ENCODE data around the gene NRXN3.

The NRXN3 gene

DNA sequence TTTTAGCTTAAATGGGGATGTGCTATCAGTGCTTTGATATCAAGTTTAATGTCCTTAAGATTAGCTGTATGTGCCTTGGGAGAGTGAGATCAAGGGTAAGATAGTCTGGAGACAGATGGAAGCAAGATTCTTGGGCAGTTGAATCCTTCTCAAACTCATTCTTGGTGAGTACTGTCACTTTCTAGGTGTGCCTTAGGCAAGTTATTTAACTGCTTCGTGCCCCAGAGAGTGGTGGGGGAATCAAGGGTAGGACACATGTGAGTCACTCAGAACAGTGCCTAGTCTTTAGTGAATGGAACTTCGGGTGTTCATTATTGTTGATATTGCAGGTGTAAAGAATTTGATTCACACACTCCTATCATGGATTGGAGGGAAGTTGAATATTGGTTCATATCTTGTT lies 1237.4 kb downstream of the NRXN3 start:
- DNase-seq = no peak

DNA sequence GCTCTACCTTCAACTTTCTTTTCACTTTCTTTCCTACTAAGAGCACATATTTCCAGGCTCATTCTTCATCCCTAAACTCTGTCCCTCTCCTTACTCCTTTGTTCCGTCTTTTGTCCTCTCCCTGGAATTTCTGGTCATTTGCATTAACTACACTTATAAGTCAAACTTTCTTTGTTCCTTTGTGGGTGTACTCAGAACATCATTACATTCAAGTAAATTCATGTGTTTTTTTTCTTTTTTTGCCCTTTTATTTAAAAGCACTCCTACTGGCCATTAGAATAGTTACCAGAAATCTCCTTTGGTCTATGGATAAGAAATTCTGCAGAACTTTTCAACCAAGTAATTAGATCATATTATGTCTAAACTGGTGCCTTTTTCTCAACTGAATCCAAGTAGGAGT lies 1238.5 kb downstream of the NRXN3 start:
- no peak for DNase-seq

GRCh38 chr14:79411403-79412174 lies 1241.4 kb downstream of the NRXN3 start:
- no peak for DNase-seq

DNA sequence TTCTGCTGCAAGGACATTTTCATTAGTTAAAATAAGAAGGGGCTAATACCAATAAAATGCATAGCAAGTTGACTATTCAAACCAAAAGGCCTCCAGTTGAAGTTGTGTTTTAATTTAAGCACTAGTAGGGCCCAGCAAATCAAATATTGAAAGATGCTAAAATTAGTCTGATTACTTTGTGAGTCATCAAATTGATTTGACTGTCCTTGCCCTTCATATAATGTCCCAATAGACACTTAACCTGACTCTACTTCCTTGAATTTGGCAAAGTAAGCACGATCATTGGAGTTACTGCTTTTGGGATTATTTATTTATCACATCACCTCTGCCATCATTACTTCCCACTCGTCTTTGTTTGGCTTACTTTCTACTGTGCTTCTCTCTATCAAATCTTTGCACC lies 1242.6 kb downstream of the NRXN3 start:
- no peak for DNase-seq

GRCh38 chr14:79413734-79414428 lies 1243.7 kb downstream of the NRXN3 start:
- no peak for DNase-seq

DNA sequence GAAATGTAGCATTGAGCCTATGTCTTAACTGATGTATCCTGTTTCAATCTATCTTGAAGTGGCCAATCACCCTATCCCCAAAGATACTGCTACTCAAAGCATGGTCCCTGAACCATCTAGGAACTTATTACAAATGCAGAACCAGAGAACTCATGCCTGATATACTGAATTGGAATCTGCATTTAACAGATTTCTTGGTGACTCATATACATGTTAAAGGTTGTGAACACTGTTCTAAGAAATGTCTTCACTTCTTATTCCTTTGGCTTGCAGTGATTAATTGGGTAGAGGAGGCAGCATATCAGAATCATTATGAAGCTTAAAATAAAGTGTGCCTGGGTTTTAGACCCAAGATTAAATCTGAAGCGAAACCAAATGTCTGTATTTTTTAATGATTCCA lies 1245.6 kb downstream of the NRXN3 start:
- DNase-seq = no peak

DNA sequence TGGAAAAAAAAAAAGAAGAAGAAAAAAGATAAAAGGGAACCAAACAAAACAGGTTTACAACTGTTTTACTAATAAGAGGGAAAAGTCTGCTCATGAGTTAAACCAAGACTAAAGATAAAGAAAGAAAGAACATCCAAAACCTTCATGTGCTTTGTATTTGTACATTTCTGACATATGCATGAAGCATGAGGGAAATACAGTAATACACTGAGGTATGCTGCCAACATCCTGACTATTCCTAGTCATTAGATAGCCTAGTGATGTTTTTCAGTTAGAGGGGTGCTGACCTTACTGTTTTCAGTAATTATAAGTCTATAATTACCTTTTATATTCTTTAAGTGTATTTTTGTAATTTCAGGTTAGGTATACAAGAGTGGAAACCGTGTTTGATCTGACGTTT lies 1247.8 kb downstream of the NRXN3 start:
- DNase-seq = no peak

GRCh38 chr14:79418649-79419415 lies 1248.7 kb downstream of the NRXN3 start:
- DNase-seq = no peak

DNA sequence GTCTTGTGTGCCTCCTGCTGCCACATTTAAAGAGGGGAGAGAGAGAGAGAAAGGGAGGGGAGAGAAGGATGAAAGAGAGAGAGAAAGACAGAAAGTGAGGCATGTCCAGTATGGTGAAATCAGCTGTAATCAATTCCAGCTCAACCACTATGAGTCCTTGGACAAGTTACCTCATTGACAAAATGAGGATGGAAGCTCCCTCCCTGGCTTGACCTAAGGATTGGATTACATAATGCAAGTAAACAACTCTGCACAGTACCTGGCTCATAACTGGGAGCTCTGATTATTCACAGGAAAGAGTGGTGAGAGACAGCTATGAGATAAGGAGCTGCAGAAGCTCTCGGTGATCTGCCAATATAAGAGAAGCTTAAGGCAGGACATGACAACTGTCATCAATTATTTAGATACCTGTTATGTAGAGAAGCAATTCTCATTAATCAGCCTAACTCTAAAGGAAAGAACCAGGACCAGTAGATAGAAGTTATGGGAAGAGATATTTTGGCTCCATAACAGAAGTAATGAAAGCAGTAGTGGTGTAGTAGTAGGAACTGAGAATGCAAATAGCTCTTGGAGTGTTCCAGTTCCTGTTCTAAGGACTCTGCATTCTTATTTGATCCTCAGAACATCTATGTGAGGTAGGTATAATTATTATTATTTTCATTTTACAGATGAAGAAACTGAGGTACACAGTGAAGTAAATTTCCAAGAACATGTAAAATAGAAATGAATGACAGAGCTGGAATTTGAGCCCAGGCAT lies 1249.6 kb downstream of the NRXN3 start:
- no peak for DNase-seq

DNA sequence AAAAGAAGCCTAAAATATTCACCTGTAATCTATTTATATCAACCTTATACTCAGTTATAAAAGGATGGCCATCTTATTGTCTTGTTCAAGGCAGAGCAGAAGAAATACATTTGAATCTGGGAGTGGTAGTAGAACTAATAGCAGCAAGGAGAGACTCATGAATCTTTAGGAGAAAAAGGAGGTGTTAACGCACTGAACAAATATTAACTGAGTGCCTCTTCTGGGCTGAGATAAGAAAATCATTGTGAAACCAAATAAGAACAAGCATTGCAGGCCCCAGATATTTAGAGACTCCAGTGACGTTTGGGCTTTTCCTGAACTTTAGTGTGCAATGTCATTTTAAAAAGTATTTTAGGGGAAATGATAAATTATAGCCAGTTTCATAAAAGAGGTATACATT lies 1250.6 kb downstream of the NRXN3 start:
- DNase-seq = no peak

DNA sequence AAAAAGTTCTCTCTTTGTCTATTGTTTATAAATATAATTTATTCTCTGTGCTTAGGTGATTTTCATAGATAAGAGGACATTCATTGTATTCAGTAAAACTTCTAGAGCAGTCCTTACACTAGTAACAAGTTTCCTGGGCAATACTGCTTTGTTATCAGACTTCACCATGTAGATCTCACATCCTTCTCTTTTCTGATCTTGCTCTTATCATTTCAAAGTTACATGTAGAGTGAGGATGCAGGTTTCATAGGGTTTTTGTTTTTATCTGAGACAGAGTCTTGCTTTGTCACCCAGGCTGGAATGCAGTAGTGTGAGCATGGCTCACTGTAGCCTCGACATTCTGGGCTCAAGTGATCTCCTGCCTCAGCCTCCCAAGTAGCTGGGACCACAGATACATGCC lies 1251.6 kb downstream of the NRXN3 start:
- DNase-seq = no peak

GRCh38 chr14:79424462-79424861 lies 1254.3 kb downstream of the NRXN3 start:
- no peak for DNase-seq

- no peak for DNase-seq
These were observed 1256.1 kb downstream of the NRXN3 start for GRCh38 chr14:79426103-79426755.

DNA sequence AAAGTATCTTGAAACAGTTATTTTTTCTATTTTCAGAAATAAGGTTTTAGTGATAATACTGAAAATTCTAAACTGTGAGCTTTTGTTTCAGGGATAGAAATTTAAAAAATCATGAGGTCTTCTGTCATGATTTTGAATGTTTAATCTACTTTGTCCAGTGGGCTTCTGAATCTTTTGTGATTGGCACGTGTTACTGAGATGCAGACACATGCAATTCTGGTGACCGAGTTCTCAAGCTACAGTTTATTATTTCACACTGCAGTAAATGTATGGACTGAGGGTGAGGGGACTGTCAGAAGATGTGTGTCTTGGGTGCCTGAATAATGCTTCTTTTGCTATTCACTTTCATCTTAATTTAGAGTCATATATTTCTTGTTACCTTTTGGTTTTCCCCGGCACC lies 1262.5 kb downstream of the NRXN3 start:
- DNase-seq = no peak

- DNase-seq = no peak
These were observed 1266.2 kb downstream of the NRXN3 start for GRCh38 chr14:79436335-79436734.

GRCh38 chr14:79437951-79438350 lies 1267.8 kb downstream of the NRXN3 start:
- DNase-seq = no peak

- DNase-seq = no peak
These were observed 1268.6 kb downstream of the NRXN3 start for GRCh38 chr14:79438696-79439342.

DNA sequence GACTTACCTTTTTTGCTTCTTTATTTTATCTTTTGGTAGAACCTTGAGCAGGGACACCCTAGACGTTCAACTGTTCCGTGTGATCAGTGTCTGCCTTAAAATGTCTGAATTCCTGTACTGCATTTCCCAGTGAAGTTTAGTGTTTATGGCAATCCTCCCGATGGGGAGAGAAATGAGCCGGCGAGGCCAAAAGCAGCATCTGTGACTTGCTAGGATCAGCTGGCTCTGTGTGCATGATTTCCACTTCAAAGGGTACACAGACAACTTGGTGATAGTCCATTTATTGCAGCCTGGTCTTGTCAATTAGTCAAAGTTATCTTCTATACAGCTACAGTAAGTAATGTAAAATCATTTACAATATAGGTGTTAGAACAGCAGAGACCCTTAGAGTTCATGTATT lies 1272.6 kb downstream of the NRXN3 start:
- DNase-seq = no peak

- DNase-seq = no peak
These were observed 1273.4 kb downstream of the NRXN3 start for GRCh38 chr14:79443602-79444001.

- no peak for DNase-seq
These were observed 1278.8 kb downstream of the NRXN3 start for GRCh38 chr14:79448960-79449359.

DNA sequence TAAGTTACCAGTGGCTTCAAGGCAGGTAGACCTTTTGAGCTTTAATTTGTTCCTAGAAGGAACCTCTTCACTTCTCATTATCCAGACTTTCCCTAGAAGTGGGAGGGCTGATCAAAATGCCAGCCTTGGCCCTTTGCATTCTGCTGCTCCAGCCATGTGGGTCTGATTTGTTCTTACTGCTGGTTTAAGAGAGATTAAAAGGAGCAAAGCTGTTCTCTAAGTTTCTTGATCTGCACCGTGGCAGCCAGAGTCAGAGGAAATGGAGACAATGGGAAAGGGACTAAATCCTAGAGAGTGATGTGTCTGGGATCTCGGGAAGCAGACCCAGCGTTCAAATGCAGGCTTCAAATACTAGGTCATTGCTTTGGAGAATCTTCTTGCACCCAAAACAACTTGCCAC lies 1281.4 kb downstream of the NRXN3 start:
- DNase-seq = no peak

DNA sequence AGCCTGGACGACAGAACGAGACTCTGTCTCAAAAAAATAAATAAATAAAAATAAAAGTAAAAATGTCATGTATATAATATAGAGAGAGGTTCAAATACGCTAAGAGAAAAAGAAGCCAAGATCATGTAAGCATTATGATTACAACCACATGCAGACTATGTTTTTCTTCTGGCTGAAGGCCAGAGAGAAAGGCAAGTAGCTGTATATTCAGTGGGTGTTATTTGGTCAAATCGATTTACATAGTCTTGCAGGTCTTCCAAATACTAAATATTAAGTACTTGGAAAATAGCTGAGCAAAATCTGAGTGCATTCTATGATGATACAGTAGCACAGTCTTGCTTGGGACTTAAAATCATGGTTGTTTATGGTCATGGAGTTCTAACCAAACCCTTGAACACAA lies 1283.1 kb downstream of the NRXN3 start:
- no peak for DNase-seq
